HG03159 (cell line): ENCODE data around the gene MTARC2.

Experiments
- ATAC-seq: cut with Tn5 transposase; IDR thresholded peaks from one replicate; pipeline ENCODE4 v1.9.1; 2021; ENCODE audit warnings: mild to moderate bottlenecking, moderate library complexity; ENCODE audit not compliant: unreplicated experiment

The MTARC2 gene

DNA sequence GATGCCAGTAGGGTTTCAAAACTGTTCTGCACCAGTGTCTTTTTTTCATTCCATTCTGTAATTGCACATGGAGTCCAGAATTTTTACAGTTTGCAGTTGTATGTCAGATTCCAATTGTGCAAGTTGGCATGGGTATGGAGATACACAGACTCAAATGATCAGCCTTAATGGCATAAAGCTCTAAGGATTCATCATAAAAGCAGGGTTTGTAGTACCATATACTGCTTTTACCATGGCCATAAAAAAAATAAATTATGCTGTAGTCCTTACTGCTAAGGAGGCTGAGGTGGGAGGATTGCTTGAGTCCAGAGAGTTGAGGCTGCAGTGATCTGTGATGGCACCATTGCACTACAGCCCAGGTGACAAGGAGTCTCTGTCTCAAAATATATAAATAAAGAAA lies 48.9 kb downstream of the MTARC2 start:
- ATAC-seq = no peak

DNA sequence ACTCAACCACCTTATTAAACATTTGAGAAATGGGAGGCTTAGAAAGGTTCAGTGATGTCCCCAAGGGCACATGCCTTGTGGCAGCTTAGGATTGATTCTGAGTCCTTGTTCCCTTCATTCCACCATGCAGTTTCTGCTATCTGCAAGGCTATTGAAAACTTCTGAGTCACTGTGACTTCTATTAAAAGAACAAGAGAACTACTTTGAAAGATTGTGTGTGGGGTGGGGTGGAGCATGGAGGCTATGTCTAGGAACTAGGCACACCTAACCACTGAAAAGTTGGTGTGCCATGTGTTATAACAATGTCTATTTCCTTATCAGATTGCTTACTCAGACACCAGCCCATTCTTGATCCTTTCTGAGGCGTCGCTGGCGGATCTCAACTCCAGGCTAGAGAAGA lies 49.4 kb downstream of the MTARC2 start:
- no peak for ATAC-seq

DNA sequence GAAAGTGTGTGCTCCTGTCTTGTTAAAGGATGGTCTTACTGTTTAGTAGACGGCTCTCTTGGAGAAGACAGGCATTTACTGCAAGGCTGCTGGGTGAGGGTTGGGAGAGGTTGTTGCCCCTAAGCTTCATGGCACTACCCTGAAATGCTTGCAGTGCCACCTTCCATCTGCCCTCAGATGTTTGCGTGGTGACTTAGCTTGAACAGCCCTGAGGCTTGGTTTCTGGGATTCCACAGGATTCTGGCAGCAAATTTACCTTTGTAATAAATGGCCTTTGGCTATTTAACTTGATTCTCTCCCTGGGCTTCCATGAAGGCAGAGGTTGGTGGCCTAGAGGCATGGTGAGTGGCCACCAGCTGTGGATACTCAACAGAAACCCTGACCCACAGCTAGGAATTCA lies 50.2 kb downstream of the MTARC2 start:
- no peak for ATAC-seq

DNA sequence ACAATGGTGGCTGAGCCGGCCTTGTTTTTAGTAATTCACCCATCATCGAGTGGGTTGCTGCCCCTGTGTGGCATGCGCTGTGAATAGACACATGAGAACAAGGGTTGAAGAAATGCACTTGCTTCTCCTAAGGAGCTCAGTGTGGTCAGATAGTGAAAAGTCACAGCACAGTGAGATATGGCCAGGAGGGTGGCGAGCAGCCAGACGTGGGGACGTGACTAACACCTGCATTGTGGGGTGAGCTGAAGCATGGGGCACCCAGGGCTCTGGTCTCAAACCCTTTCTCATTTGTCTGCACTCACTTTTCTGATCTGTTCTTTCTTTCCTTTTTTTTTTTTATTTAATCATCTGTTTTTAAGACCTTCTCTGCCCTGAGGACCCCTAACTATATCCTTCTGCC lies 52.1 kb downstream of the MTARC2 start:
- no peak for ATAC-seq

DNA sequence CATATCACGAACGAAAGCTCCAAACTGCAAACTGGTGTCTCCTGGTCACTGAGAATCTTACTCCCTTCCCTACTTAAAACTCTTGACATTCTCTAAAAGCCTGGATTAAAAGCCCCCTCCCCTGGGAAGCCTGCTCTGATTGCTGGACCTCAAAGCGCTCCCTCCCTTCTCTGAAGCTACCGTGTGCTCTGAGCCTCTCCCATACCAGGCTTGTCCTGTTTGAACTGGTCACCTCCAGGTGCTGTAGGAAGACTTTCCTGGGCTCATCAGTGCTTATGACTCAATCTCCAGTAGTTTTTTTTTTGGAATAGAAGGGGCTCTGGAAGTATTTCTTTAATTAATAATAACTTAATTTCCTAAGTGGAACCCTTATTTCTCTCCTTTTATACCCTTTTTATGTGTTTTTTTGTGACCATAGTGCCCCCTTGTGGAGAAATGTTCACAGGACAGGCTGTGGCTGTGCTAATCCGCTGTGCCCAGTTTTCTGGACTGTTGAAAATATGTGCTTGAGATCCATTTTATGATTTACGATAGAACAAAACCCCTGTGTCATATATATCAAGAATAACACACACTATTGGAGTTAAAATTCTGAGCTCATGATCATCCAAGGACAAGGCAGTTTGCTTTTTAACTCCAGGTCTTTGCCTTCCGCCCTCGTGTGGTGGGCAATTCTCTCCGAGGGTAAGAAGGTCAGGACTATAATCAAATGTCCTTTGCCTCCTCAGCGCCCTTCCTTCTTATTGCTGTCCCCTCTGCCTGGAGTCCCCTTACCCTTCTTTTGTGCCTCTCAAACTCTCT lies 55.5 kb downstream of the MTARC2 start:
- peak; percentile 60 for ATAC-seq

DNA sequence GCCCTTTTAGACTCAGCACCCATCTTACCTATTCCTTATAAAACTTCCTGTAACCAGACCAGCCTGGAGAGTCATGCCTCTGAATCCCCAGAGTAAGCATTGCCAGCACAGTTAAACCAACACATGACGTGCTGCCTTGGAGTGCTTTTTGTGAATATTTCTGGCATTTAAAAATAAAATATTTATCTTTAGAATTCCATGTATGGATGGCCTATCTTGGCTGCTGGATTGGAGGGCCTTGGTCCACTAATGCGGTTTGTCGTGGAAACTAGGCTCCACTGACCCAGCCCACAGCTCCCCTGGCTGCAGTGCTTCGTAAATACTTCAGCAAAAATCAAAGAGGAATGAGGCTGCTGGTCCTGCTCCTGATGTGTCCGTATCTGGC lies 56.1 kb downstream of the MTARC2 start:
- ATAC-seq = no peak

DNA sequence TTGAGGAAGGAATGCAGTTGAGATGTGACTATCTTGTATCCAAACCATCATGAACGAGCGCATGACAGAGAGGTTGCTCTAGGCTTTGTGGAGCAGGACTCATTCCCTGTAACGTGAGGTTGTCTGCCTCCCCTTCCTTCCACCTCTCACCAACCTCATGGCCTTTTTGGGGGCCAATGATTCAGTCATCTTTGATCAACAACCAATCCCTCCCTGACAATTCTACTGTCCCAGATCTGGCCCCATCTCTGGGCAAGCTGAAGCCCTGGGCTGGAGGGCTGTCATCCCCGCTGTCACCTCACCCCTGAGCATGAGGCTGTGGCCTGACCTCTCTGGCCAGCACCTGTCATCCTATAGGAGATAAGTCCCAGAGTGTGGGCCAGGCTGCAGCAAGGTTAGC lies 58.3 kb downstream of the MTARC2 start:
- ATAC-seq = no peak

DNA sequence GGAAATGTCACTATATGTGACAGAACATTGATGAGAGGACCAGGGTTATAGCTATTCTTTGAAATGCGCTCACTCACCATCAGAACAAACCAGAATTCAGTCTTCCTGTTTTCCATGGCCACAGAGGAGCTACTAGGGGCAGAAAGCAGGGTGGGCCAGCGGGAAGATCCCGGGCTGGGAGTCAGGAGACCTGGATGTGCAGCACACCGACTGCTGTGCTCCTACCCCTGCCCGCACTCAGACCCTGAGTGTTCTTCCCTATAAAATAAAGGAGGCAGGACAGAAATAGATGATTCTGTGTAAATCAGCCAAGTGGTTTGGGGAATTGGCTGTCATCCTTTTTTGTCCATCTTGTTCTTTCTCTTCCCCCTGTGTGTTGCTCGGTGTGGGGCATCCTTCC lies 59.6 kb downstream of the MTARC2 start:
- no peak for ATAC-seq

DNA sequence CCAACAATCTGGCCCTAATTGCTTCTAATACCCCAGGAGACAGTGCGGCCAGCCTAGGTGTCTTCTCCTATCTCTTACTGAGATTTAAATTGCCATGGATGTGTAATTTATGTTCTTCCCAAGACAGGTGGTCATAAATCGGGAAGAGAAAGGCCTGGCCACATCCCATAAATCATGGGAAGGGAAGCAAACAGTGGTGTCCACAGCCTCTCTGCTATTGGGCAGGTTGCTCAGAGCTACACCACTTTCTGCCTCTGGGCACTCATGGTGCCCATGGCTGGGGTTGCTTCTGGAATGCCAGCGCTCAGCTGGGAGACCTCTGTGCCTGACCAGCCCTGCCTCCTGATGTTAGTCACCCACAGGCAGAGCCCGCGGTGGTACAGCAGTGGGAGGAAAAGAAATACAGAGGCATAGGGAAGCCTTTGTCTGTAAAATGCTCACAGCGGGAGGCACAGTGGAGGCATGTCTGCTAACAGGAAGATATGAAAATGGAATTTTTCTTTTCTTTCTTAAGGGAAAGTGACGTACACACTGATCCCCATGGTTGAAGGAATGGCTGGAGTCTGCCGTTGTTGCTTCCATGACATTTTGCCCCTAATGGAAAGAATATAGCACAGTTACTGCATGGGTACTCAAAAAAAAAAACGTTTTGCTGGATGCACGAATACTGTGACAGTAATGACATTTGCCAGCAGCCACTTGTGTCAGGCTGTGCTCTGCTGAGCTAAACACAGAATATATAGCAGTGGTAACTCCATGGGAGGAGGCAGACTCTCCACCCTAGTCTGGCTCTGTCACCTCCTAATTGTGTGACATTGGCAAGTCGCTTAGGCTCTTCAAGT lies 60.4 kb downstream of the MTARC2 start:
- no peak for ATAC-seq

DNA sequence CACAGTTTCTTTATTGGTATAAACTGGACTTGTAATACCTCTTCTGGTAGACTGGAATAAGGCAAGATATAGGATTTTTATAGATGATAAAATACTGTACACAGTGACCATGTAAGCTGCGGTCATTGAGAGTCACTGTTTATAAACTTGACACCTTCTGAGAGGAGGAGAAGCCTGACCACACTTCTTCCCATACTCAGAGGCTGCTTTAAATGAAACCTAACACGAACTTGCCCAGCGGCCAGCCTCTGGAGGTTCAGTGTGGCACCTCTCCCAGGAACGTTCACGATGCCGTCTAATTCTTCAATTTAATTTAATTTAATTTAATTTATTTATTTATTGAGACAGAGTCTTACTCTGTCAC lies 61.0 kb downstream of the MTARC2 start:
- no peak for ATAC-seq

DNA sequence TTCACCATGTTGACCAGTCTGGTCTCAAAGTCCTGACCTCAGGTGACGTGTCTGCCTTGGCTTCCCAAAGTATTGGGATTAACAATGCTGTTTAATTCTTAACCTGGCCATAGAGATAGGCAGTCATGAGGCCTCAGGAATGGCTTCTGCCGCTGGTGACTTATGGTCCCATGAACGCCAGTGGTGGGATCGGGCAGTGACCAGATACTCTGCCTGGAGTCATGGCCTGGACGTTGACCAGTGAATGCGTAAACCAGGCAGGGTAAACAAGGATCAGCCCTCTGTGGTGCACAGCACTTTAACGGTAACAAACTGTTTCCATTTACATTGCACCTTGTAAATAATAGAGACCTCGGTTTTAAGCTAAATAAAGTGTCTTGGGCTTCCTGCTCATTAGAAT lies 61.6 kb downstream of the MTARC2 start:
- no peak for ATAC-seq

DNA sequence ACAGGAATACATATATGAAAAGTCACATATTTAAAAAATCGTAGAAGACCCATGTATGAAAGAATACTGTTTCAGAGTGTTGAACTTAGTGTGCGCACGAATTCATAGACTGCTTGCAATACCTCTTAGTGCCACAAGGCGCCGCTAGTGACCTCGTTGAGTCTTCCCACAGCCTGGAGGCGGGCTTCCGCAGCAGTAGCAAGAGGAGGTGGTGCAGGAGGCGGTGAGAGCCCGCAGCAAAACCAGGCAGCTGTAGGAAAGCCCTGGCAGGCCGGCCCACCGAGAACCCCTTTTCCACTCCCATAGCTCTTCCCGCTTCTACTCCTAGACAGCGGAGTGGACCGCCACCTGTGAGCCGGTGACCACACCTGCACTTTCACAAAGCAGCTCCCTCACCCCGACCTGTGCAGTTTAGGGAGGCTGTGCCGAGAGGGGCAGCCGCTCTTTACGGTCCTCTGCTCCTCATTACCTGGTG lies 62.1 kb downstream of the MTARC2 start:
- peak; percentile 94 for ATAC-seq

DNA sequence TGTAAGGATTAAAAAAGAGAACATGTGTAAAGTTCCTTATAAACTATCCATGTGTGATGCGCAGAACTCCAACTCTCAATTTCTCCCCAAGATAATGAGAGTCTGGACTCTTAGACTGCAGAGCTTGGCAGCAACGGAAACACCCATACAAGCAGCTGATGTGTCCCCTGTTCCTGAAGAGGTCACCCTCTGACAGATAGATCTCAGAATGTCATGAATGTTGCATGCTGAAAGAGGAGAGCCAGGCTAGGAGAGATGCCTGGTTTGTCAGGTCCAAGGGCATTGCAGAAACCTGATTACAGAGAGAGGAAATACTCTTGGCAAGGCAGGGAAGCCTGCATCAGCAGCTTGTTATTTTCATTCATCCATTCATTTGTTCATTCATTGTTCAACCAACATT lies 62.8 kb downstream of the MTARC2 start:
- no peak for ATAC-seq

DNA sequence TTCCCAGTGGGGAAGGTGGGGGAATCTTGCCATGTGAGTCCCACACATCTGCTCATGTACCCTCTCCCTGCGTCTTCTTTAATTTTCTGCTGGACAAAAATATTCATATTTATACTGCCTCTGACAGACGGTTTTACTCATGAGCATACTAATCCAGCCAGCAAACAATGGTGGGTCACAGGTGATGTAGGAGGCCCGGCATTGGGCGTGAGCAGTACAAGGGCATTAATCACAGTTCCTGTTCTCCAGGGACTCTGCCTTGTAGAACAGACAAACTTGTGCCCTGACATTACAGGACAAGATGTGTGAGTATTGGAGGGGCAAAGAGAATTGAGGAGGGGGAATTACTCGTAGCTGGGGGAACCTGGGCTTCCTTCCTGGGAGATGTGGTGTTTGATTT lies 63.6 kb downstream of the MTARC2 start:
- no peak for ATAC-seq

DNA sequence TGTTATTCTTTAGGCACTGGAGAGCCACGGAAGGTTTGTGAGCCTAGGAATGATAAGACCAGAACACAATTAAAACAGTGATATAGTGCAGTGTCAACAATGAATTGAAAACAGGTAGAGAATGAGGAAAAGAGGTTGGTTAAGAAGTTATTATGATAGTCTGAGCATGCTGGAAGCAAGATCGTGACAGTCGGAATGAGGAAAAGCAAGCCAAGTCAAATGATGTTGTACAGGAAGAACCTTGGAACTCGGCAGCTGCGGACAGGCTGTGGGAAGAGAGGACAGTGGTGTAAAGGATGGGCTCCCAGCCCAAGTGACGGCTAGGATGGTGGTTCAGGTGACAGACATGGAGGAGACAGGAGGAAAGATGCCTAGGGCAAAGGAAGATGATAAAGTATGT lies 64.2 kb downstream of the MTARC2 start:
- ATAC-seq = no peak

DNA sequence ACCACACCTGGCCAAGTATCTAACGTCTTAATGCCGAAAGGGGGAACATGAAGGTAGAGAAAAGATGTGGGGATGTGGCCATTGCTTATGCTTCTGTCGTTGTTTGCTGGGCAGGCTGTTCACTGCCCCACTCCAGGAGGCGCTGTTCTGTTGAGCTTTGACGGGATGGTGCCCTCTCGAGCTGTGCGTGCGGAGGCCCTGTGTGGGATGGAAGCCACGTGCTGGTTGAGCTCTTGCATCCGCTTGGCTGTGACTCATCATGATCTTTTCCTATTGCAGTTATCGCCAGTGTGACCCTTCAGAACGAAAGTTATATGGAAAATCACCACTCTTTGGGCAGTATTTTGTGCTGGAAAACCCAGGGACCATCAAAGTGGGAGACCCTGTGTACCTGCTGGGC lies 64.9 kb downstream of the MTARC2 start:
- ATAC-seq = no peak

DNA sequence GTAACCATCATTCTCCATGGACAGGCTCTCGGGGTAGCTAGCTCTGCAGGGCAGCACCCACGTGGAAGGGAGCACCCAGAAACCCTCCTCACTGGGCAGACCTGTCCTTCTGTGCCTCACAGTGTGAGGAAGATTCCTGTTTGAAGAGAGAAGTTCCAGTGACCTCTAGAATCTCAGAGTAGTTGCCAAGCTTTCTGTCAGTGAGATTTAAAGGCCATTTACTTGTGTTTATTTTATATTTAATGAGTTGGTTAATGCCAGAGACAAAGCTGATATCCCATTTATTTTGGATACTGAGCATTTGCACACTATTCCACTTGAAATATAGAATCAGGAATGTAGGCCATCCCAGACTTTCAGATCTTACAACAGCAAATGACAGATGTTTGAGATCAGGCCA lies 67.3 kb downstream of the MTARC2 start:
- no peak for ATAC-seq

DNA sequence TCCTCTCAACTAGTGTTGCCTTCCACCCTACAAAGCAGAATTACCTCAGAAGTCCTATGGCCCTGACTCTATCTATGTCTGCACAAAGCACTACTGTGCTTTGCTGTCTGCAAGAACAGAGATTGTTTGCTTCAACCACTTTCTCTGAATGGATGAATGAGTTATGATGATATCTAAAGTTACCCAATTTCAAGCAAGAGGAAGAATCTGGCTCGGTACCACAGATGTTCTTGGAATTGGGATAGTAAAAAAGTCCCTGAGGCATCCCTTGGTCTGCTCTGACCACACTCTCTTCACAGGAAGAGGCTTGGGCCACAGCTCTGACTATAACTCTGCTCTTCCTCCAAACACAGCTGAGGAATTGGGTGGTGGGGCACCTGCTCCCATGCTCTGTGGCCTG lies 69.8 kb downstream of the MTARC2 start:
- no peak for ATAC-seq

DNA sequence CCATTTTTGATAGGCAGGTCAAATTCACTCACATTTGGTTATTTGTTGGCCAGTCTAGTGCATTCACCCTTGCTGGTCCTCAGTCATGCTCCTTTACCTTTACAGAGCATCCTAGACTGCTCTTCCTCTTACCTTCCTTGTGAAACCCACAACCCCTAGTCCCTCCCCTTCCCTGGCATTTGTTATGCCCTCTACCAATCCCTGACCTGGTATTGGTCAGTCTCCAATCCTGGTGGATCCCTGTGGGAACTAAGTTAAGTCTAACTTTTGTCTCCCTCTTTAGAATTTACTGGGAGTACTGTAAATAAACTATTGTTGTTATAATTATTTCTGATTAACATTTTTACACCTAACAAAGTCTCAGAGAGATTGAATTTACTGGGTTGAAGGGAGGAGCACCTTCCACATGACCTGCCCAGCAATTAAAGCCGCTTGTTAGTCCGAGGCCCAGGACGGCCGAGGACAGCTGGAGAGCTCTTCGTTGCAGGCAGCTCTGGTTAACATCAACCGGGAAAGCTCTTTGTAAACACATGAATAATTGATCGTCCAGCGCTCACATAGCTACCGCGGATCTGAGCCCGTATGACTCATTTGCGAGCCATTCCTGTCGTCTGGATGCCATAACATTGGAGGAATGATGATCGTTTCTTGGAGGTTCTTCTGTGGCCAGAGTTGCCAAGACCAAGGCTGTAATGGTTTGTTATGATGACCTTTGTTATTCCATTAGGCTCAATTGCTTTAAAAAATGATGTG lies 70.5 kb downstream of the MTARC2 start:
- ATAC-seq = no peak

DNA sequence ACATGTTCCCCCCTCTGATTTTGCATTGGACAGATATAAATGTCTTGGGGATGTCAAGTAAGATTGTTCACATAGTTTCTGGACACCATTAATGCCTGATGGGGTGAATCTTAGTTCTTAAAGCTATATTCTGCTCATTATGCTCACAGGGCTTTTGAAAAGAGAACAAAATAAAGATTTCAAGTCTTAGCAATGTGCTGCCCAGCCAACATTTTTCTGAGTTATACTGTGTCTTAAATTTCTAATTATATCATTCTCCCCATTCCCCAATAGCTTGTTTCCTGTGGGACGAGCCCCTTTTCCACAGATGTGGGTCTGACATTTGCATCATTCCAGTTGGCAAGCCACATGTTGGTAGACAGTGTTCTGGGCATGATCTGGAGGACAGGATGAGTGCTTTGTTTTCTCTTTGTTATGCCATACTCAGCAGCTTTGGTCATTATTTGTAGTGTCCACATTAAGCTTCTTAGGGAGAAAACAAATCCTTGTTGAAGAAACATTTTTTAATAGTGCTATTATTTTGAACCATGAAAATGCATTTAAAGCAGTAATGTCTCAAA lies 71.4 kb downstream of the MTARC2 start:
- ATAC-seq = no peak
